GM12892 (cell line): ENCODE measurements around the gene CHRM2.

ENCODE experiments used
- DNase-seq: peaks from one replicate; pipeline ENCODE4 v3.0.0; 2011; ENCODE audit not compliant: insufficient read length
- FAIRE-seq: peaks from 2 replicates; lab custom pipeline; 2011; peaks lifted over from hg19 to GRCh38; lab: Jason Lieb, UNC
- POLR2A ChIP-seq: IDR thresholded peaks from 2 replicates; pipeline ENCODE4 v1.6.1; 2011; ENCODE audit warnings: low read depth, low read length, control low read depth
- POLR2AphosphoS5 ChIP-seq: IDR thresholded peaks from 2 replicates; pipeline ENCODE4 v1.6.1; 2011; ENCODE audit warnings: low read depth, low read length, control low read depth
- TAF1 ChIP-seq: IDR thresholded peaks from 2 replicates; pipeline ENCODE4 v1.6.1; 2011; ENCODE audit warnings: low read depth, mild to moderate bottlenecking, control low read depth, low read length, borderline replicate concordance

The CHRM2 gene

DNA sequence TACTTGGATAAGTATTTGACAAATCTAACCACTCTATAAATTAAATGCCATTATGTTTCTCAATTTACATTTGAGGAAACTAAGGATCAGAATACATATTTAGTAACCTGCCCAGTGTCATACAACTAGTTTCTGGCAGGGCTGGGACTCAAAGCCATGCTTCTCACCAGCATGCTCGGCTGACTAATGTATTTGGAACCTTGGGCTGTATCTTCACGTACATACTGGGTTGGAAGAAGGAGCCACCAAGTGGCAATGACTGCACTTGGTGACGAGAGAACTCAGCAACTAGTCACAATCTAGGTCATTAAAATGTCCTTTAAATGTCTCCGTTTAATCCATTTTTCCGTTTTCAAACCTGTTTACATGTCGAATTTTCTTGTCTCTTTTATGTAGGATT is 42.9 kb downstream of the CHRM2 start:
- FAIRE-seq, result no peak
- TF ChIP-seq POLR2A (no peak), TAF1 (no peak), POLR2AphosphoS5 (no peak)
- DNase-seq, result no peak

DNA sequence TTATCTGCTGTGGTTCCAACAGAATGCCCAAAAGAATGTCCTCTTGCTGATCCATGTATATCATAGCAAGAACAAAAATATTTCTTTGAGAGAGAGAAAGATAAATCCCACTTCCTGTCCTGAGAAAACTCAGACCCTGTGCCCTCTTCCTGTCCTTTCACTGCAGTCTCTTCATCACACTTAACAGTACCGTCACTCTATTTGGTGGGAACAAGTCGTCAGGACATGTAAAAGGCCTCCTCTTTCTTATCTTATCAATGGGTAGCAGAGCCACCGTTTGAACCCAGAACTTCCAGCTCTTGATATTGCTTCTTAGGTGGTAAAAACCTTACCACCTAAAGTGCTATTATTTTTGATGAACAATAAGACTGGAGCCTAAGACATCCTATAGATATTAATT is 43.9 kb downstream of the CHRM2 start:
- TF ChIP-seq TAF1 (no peak), POLR2AphosphoS5 (no peak), POLR2A (no peak)
- FAIRE-seq (no peak), DNase-seq (no peak)

DNA sequence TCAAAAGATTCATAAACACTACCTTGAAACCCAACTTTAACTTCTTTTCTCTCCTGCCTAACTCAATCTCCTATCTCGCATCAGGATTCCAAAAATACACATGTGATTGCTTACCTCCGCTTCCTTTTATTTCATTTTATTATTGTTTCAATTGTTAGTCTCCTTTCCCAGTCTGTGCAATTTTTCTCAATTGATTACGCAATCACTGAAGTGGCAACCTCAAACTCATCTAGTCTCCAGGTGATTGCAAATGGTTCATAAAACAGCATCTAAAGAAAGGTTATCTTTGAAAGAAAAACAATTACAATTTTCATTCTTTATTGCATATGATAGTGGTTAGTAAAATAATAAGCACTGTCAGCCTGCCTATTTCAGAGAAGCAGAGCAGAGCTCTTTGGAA is 45.6 kb downstream of the CHRM2 start:
- no peak for TF ChIP-seq TAF1
- no peak for DNase-seq
- no peak for FAIRE-seq

DNA sequence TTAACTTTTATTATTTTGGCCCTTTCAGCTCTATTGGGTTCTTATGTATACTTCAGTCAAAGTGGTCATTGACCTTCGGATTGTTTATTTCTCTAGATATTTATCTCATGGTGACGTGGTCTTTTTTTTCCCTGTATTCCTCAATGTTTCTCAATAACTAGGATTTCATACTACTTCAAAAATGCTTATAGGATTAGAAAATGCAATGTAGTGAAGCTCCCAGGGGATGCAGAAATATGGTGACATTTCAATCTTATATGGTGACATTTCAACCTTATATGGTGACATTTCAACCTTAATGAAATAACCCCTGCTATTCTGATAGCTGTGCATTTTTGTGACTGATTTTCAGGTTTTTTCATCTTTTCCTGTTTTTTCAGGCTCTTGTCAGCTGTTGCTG is 51.4 kb downstream of the CHRM2 start:
- no peak for TF ChIP-seq TAF1
- TF ChIP-seq POLR2AphosphoS5, result no peak
- TF ChIP-seq POLR2A, result no peak
- DNase-seq (no peak), FAIRE-seq (no peak)

DNA sequence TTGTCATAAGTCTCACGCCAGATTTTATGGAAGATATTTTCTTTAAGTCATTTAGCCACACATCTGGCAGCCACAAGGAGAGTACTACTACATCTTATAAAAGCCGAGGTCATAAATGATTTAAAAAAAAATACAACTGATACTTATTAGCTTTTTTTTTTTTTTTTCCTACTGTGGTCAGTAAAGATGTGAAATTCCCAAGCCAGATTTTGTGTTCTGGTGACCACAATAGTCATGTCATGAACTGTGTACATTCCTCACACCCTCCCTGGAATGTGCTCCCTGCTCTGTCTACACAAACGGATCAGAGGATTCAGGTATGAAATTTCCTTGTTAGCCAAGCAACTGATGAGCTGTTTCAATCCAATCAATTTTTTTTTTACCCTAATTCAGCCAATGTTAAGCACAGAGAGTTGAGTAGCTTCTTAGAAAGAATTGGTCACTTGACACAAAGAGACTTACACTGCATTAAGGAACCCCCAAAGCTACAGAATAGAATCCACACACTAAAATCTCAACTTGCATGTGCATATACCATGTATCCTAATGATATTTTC is 54.7 kb downstream of the CHRM2 start:
- no peak for FAIRE-seq
- TF ChIP-seq TAF1, result no peak
- TF ChIP-seq POLR2AphosphoS5, result no peak
- TF ChIP-seq POLR2A, result no peak
- DNase-seq, result no peak

DNA sequence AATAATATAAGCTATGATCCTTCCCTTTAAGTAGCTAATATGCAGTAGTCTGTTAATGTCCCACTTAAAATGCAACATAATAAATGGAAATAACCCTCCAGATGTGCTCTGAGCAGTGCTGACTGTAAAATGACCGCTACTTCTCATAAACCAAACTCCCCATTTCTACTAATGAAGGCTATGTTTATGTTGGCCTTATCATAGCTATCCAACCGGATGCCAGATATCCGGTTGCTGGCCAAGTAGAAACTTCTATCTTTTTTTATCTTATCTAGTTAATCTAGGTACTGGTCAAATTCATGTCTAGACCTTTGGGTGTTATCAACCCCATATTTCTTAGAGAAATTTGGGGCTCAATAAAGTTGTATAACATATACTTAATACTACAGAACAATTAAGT is 56.6 kb downstream of the CHRM2 start:
- TF ChIP-seq POLR2AphosphoS5 (no peak), POLR2A (no peak), TAF1 (no peak)
- DNase-seq, result no peak
- no peak for FAIRE-seq

DNA sequence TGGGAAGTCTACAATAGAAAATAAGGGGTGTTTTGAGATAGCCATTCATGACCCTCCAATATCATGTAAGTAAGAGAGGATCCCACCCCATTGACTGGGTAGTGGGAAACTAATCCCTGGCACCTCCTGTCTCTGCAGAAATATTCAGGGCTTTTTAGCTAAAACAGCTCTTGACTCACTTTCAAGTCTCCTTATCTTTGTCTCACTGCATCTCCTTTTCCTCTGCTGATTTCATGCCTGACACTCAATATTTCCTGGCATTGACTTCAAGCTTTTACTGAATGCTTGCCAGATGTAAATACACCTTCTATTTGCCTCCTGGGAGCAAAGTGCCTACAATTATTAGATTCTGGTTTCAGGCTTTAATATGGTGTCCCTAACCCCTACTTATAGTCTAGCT is 57.1 kb downstream of the CHRM2 start:
- FAIRE-seq (no peak), DNase-seq (no peak)
- TF ChIP-seq TAF1 (no peak), POLR2AphosphoS5 (no peak), POLR2A (no peak)

DNA sequence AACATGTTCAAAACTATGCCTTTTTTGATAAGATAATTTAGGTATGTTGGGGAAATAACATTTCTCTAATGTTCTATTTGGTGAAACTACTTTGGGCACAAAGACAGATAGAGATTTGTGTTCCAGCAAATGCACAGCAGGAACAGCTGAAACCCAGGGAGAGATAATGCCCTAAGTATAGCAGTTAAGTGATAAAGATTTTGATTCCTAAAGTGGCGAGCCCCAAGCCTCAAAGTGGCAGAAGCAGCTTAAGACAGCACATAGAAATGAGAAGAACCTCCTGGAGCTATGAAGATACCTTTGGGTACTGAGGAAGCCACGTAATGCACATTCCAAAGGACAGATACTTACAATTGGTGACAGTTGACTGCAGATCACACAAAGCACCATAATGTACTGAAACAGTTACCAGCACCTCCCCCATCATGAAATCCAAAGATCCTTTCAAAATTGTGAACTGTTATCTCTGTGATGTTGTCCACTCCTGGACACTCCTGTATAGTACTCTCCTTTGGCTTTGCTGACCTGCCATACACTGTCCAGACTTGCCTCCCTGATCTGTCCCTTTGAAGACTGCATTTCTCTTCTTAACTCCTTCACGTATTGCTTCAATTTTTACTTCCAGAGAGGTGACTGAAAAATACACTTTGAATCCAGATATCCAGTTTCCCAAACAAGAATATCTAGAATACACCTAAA is 62.9 kb downstream of the CHRM2 start:
- DNase-seq (no peak), FAIRE-seq (no peak)
- no peak for TF ChIP-seq POLR2AphosphoS5
- TF ChIP-seq TAF1, result no peak
- no peak for TF ChIP-seq POLR2A

DNA sequence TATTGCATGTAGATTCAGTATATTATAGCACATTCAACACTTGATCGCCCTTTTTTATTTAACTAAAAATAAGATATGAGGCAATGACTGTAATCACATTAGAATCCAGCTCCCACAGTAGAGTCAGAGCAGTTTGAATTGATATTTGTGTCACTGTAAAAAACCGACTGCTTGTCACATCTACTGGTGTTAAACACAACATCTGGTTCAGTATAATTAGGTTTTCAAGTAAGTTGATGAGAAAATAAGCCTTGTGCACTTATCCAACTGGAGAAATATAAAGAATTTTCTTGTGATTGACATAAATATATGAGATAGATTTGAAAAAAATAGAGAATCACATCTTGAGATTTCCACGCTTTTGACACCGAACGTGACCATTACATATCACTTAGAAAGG is 69.0 kb downstream of the CHRM2 start:
- FAIRE-seq (no peak), DNase-seq (no peak)
- no peak for TF ChIP-seq POLR2AphosphoS5
- no peak for TF ChIP-seq TAF1
- no peak for TF ChIP-seq POLR2A

DNA sequence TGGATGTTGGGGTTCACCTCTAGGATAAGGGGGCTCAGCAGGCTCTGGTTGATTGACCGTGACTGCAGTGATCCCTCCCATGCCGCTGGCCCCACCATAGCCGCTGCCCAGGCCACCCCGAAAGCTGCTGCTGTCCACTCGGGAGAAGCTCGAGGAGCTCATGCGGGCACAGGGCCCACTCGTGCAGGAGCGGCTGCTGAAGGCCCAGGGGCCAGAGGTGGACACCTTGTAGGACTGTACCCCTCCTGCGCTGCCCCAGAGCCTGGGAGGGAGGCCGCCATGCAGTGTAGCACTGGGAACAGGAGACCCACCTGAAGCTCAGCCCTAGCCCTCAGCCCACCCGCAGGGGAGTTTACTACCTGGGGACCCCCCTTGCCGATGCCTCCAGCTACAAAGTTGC is 70.0 kb downstream of the CHRM2 start:
- TF ChIP-seq POLR2A (no peak), POLR2AphosphoS5 (no peak), TAF1 (no peak)
- DNase-seq (no peak), FAIRE-seq (no peak)

DNA sequence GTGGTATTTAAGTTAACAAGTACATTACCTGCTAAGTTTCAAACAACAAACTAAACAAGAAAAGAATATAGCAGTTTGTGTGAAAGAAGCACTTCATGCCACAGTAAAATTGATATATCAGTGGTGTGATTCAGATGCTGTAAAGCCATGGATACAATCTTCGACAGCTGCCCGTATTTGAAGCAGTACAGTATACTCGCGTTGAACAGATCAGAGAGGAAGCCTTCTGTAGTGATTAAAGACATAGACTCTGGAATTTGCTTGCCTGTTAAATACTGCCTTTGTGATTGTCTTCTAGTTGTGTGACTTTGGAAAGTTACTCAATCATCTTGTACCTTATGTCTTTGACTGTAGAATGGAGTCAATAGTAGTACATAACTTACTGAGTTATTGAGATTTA is 71.7 kb downstream of the CHRM2 start:
- TF ChIP-seq POLR2A, result no peak
- no peak for TF ChIP-seq POLR2AphosphoS5
- no peak for TF ChIP-seq TAF1
- no peak for FAIRE-seq
- no peak for DNase-seq

DNA sequence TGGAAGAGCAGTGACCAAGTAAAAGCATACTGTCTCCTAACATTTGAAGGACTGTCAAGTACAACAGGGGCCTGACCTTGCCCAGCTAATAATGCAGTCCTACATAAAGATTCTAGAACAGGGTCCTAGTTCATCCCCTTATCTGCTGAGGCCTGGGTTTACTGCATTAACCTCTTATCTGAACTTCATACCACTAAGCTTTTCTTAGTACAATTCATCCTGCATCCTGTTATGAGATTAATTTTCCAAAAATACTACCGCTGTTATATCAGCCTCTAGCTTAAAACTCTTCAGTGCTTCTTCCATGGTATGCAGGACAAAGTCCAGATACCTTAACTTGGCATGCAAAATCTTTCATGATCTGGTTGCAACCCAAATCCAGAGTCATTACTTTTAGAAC is 72.5 kb downstream of the CHRM2 start:
- no peak for FAIRE-seq

DNA sequence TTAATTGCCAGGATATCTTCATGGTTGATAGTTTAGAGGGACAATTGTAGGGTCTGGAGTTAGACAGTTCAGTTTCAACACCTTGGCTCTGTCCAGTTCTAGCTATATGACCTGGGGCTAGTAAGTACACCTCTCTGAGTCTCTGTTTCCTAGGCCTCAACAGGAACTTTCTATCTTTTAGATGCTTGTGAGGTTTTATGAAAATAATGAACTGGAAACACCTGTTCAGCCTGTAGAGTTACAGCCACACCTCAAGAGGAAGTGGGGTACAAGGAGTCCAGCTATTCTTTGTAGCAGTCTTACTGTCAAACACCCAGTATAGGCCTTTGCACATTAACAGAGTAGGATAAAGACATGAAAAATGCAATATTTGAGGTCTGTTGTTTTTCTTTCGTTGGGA is 73.4 kb downstream of the CHRM2 start:
- TF ChIP-seq POLR2A (no peak), TAF1 (no peak), POLR2AphosphoS5 (no peak)
- DNase-seq (no peak), FAIRE-seq (no peak)

More for the DNA sequence above, 72.5 kb downstream of the CHRM2 start:
- TF ChIP-seq POLR2AphosphoS5 (no peak), POLR2A (no peak), TAF1 (no peak)
- DNase-seq, result no peak
